IPS DF 6.9 (cell line): ENCODE measurements around the gene TSPAN9.

Experiments
- DNase-seq: peaks from one replicate; pipeline ENCODE4 v3.0.0-alpha.2; 2013; ENCODE audit warnings: low read depth, low spot score
- H3K27ac ChIP-seq: one replicate; pipeline ENCODE4 v1.5.1; 2013; ENCODE audit warnings: low read length, control low read depth
- H3K27me3 ChIP-seq: 2 replicates; pipeline ENCODE4 v1.6.1; 2013; ENCODE audit warnings: mild to moderate bottlenecking, low read length; ENCODE audit not compliant: control insufficient read depth, insufficient read depth
- H3K36me3 ChIP-seq: 2 replicates; pipeline ENCODE4 v1.6.1; 2013; ENCODE audit warnings: low read length; ENCODE audit not compliant: control insufficient read depth, insufficient read depth
- H3K4me1 ChIP-seq: 2 replicates; pipeline ENCODE4 v1.6.1; 2013; ENCODE audit warnings: low read length; ENCODE audit not compliant: control insufficient read depth, insufficient read depth
- H3K4me3 ChIP-seq: 2 replicates; pipeline ENCODE4 v1.5.1; 2013; ENCODE audit warnings: mild to moderate bottlenecking, low read length
- H3K9me3 ChIP-seq: 2 replicates; pipeline ENCODE4 v1.6.1; 2013; ENCODE audit warnings: low read length, inconsistent platforms; ENCODE audit not compliant: control insufficient read depth, insufficient read depth
- WGBS: extraction: QIAGEN DNeasy Blood & Tissue Kit; methylation state at CpG from one replicate; pipeline ENCODE4 v1.1.7; 2013; ENCODE audit warnings: mixed read lengths, missing lambda C conversion rate; ENCODE audit not compliant: insufficient read length, insufficient coverage; 5-methylcytosine and 5-hydroxymethylcytosine counted together

TSPAN9 gene

DNA sequence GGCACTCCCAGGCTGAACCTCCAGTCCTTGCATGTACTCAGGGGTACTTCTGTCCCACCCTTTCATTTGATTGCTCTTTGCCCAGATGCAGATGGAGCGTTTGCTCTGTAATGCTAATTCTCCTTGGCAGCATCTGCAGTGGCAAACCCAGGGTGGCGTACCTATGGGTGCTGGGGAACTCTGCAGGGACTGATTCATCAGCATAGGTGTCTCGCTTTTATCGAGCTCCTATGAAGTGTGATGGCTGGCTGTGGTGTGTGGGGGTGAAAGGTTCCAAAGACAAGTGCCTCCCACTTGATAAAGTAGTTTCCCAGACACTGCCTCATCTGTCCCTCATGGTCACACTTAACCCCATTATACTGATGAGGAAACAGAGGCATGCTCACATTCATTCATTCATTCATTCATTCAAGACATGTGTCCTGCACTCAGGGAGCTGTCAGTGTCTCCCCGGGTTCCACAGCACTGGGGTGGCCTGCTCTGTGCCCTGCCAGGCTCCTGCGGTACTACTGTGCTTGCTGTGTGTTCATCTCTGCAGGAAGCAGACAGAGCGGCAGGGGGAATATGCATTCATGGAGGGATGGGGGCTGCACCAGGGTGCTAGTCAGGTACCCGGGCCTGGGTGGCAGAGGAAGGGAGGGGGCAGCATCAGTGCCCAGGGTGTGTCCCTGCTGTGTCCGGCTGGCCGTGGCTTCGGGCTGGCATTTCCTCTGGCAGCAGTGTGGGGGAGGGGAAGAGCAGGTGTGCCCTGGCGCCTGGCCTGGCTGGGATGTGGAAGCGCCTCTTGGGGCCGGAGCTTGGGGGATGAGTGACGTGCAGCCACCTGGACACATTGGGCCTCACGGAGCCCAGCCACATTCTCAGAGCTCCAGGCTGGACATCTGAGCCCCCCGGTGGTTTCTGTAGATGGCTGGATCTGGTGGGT is 110.9 kb downstream of the TSPAN9 start:
- no CpG with 5 or more reads among the region's 17 CpGs for WGBS
- no peaks in the 10 kb centered on the region for H3K27me3 ChIP-seq
- H3K27ac ChIP-seq: no peak overlapping the region
- no peak for DNase-seq
- H3K4me1 ChIP-seq: no peaks in the 10 kb centered on the region; the same call in 1 of the 2 replicates
- no peaks in the 10 kb centered on the region for H3K36me3 ChIP-seq
- H3K4me3 ChIP-seq: no peak overlapping the region
- H3K9me3 ChIP-seq: no peaks in the 10 kb centered on the region

GRCh38 chr12:3189282-3189681 is 112.1 kb downstream of the TSPAN9 start:
- DNase-seq: no peak
- H3K4me1 ChIP-seq: no peaks in the 10 kb centered on the region; the same call in 1 of the 2 replicates
- H3K4me3 ChIP-seq: no peak overlapping the region
- H3K27ac ChIP-seq: no peak overlapping the region
- no peaks in the 10 kb centered on the region for H3K36me3 ChIP-seq
- no peaks in the 10 kb centered on the region for H3K27me3 ChIP-seq
- WGBS: no CpG with 5 or more reads among the region's 2 CpGs
- no peaks in the 10 kb centered on the region for H3K9me3 ChIP-seq

GRCh38 chr12:3190101-3190500 is 112.9 kb downstream of the TSPAN9 start:
- no peak overlapping the region for H3K27ac ChIP-seq
- H3K9me3 ChIP-seq: no peaks in the 10 kb centered on the region
- no CpG with 5 or more reads among the region's 9 CpGs for WGBS
- no peaks in the 10 kb centered on the region; the same call in 1 of the 2 replicates for H3K4me1 ChIP-seq
- no peak for DNase-seq
- no peak overlapping the region for H3K4me3 ChIP-seq
- no peaks in the 10 kb centered on the region for H3K36me3 ChIP-seq
- no peaks in the 10 kb centered on the region for H3K27me3 ChIP-seq

- no peak for DNase-seq
- no peaks in the 10 kb centered on the region for H3K9me3 ChIP-seq
- WGBS: no CpG with 5 or more reads among the region's 2 CpGs
- H3K27me3 ChIP-seq: no peaks in the 10 kb centered on the region
- H3K36me3 ChIP-seq: no peaks in the 10 kb centered on the region
- no peaks in the 10 kb centered on the region; the same call in 1 of the 2 replicates for H3K4me1 ChIP-seq
- H3K27ac ChIP-seq: no peak overlapping the region
- H3K4me3 ChIP-seq: no peak overlapping the region
These were observed 114.3 kb downstream of the TSPAN9 start for GRCh38 chr12:3191450-3191849.

DNA sequence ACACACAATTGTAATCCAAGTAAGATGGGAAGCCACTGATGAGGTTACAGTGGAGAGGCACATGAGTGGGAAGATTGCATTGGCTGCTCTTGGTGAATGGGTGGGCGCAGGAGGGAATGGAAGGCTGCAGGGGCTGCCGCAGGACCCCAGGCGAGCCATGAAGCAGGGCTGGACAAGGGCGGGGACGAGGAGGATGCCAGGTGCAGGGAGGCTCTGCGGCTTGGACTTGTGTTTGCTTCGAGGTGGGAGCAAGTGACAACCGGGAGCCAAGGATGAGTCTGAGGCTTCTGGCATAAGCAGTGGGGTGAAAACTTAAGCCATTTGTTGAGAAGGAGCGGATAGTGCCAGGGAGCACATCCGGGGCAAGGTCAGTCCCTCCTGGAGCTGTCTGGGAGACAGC is 115.0 kb downstream of the TSPAN9 start:
- no peak overlapping the region for H3K4me3 ChIP-seq
- no peaks in the 10 kb centered on the region for H3K36me3 ChIP-seq
- WGBS: no CpG with 5 or more reads among the region's 10 CpGs
- no peaks in the 10 kb centered on the region; the same call in 1 of the 2 replicates for H3K4me1 ChIP-seq
- H3K9me3 ChIP-seq: no peaks in the 10 kb centered on the region
- H3K27ac ChIP-seq: no peak overlapping the region
- no peaks in the 10 kb centered on the region for H3K27me3 ChIP-seq
- DNase-seq: no peak

GRCh38 chr12:3193131-3193530 is 116.0 kb downstream of the TSPAN9 start:
- WGBS: no CpG with 5 or more reads among the region's 7 CpGs
- Histone ChIP-seq H3K4me3 (no peak overlapping the region), H3K9me3 (no peaks in the 10 kb centered on the region), H3K4me1 (no peaks in the 10 kb centered on the region), H3K27ac (no peak overlapping the region), H3K27me3 (no peaks in the 10 kb centered on the region), H3K36me3 (no peaks in the 10 kb centered on the region)
- no peak for DNase-seq

DNA sequence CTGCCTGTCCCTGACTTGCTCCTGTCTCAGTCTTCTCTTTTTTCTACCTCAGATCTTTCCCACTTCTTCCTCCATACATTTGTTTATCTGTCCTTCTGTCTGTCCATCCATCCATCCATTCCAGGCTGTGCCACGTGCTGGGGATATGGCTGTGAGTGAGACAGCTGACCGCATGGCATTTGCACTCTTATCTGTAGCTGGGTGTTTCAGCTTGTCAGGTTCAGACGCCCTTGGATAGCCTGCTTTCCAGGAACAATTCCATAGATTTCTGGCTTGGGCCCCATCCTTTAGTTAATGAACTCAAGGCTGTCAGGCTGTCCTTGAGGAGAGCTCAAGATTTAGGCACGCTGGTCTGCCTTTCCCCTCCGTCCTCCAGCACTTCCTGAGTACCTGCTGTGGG is 116.6 kb downstream of the TSPAN9 start:
- no peaks in the 10 kb centered on the region for H3K36me3 ChIP-seq
- DNase-seq: no peak
- peaks cover under 1% of the 10 kb centered on the region; the same call in 1 of the 2 replicates for H3K27me3 ChIP-seq
- no peaks in the 10 kb centered on the region for H3K4me1 ChIP-seq
- H3K27ac ChIP-seq: no peak overlapping the region
- no CpG with 5 or more reads among the region's 5 CpGs for whole genome bisulfite sequencing
- H3K4me3 ChIP-seq: no peak overlapping the region
- no peaks in the 10 kb centered on the region for H3K9me3 ChIP-seq

DNA sequence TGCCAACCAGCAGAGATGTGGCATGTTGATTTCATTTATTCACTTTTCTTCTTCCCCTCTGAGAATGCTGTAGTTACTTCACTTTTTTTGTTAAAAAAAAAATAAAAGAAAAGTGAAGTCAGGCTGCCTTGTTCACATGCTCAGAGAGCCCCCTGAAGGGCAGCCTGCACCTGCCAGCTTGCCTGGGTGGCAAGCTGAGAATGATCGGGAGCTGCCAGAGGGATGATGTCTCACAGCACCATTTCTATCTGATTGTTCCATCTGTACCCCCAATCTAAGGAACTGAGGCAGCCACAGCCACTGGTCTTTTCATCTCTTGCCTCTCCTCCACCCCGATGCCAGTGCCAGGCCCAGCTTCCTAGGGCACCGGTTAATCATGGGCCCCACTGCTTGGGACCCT is 118.2 kb downstream of the TSPAN9 start:
- H3K27me3 ChIP-seq: peaks cover 2% of the 10 kb centered on the region; the same call in 1 of the 2 replicates
- no peaks in the 10 kb centered on the region for H3K36me3 ChIP-seq
- H3K4me1 ChIP-seq: peaks cover 2% of the 10 kb centered on the region; the same call in 1 of the 2 replicates
- H3K9me3 ChIP-seq: no peaks in the 10 kb centered on the region
- H3K4me3 ChIP-seq: no peak overlapping the region
- H3K27ac ChIP-seq: no peak overlapping the region
- WGBS: no CpG with 5 or more reads among the region's 3 CpGs
- no peak for DNase-seq

GRCh38 chr12:3195859-3196483 is 118.8 kb downstream of the TSPAN9 start:
- no CpG with 5 or more reads among the region's 14 CpGs for WGBS
- Histone ChIP-seq H3K36me3 (no peaks in the 10 kb centered on the region), H3K27me3 (peaks cover 3% of the 10 kb centered on the region; the same call in 1 of the 2 replicates), H3K9me3 (no peaks in the 10 kb centered on the region), H3K27ac (no peak overlapping the region), H3K4me1 (peaks cover 3% of the 10 kb centered on the region; the same call in 1 of the 2 replicates), H3K4me3 (no peak overlapping the region)
- no peak for DNase-seq

GRCh38 chr12:3196488-3196887 is 119.3 kb downstream of the TSPAN9 start:
- no CpG with 5 or more reads among the region's 1 CpG for WGBS
- Histone ChIP-seq H3K4me1 (peaks cover 4% of the 10 kb centered on the region; the same call in 1 of the 2 replicates), H3K36me3 (no peaks in the 10 kb centered on the region), H3K27ac (no peak overlapping the region), H3K9me3 (no peaks in the 10 kb centered on the region), H3K27me3 (peaks cover 8% of the 10 kb centered on the region; the same call in 1 of the 2 replicates), H3K4me3 (no peak overlapping the region)
- DNase-seq: no peak
